ENCODE measurements around the gene DOCK4.

GRCh38 chr7:112168915-112169314 is 37.3 kb downstream of the DOCK4 start:
- TF ChIP-seq, protein P1, sequence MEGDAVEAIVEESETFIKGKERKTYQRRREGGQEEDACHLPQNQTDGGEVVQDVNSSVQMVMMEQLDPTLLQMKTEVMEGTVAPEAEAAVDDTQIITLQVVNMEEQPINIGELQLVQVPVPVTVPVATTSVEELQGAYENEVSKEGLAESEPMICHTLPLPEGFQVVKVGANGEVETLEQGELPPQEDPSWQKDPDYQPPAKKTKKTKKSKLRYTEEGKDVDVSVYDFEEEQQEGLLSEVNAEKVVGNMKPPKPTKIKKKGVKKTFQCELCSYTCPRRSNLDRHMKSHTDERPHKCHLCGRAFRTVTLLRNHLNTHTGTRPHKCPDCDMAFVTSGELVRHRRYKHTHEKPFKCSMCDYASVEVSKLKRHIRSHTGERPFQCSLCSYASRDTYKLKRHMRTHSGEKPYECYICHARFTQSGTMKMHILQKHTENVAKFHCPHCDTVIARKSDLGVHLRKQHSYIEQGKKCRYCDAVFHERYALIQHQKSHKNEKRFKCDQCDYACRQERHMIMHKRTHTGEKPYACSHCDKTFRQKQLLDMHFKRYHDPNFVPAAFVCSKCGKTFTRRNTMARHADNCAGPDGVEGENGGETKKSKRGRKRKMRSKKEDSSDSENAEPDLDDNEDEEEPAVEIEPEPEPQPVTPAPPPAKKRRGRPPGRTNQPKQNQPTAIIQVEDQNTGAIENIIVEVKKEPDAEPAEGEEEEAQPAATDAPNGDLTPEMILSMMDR (IDR thresholded peaks at IDR 0.05) = no peak
- no peak for TF ChIP-seq POLR2A (IDR thresholded peaks at IDR 0.05)
- TF ChIP-seq EP300 (IDR thresholded peaks at IDR 0.05) = no peak
